Measurements from ENCODE around the gene BLOC1S5. TPM values are rescaled to one million over a fixed set of nuclear protein-coding genes. Genes with fewer than 3 reads are reported as not detected.

The BLOC1S5 gene
- total and polyA plus RNA-seq, 8 donors, result 0.29 to 31.2 (median 7.2) TPM

GRCh38 chr6:8103726-8104125 lies 39.5 kb upstream of the BLOC1S5 start:
- intact Hi-C loops (cut with DNase I; ENCODE audit: low total_unique reads), result no loop called here
- peaks cover 0 to 27% (median 0%) of the 10 kb centered on the region in 3 donors for H3K27me3 ChIP-seq
- DNase-seq, result no peak
- no peak for TF ChIP-seq EP300 (IDR thresholded peaks at IDR 0.05)
- no peak for TF ChIP-seq POLR2AphosphoS5 (IDR thresholded peaks at IDR 0.05)
- no peak for TF ChIP-seq CTCF (IDR thresholded peaks at IDR 0.05)
- H3K27ac ChIP-seq, result no peak overlapping the region
- no peak overlapping the region for H3K4me3 ChIP-seq
- H3K36me3 ChIP-seq, result no peaks in the 10 kb centered on the region
- no peaks in the 10 kb centered on the region for H3K9me3 ChIP-seq
- H3K4me1 ChIP-seq, result peaks cover 5 to 30% (median 20%) of the 10 kb centered on the region in 4 donors

GRCh38 chr6:8102122-8102958 lies 38.2 kb upstream of the BLOC1S5 start, which contains the start of gene EEF1E1:
EEF1E1 (minus strand) TSS chr6:8102548; CDS start chr6:8102521, 27 bp downstream.
- H3K27me3 ChIP-seq, result peaks cover 0 to 17% (median 0%) of the 10 kb centered on the region in 3 donors
- 1 to 3% (median 1%) methylated on average over 39 to 43 of the region's 43 CpGs for WGBS, 5 donors
- TF ChIP-seq EP300 (IDR thresholded peaks at IDR 0.05) (no peak), CTCF (IDR thresholded peaks at IDR 0.05) (no peak), POLR2AphosphoS5 (IDR thresholded peaks at IDR 0.05) (peak in 2 of 3 donors; percentile 72 to 85), POLR2A (IDR thresholded peaks at IDR 0.05) (peak in 1 of 4 donors; percentile 44)
- H3K4me1 ChIP-seq, result peaks cover 5 to 30% (median 20%) of the 10 kb centered on the region in 4 donors
- no peaks in the 10 kb centered on the region for H3K9me3 ChIP-seq
- peak within 1 kb of the TSS; percentile 70 to 98 (median 86) for H3K4me3 ChIP-seq
- peak; percentile 97 to 98 for DNase-seq
- intact Hi-C loops (cut with DNase I; ENCODE audit: low total_unique reads), result no loop called here
- peaks cover 0 to under 1% (median under 1%) of the 10 kb centered on the region in 4 donors for H3K36me3 ChIP-seq
- H3K27ac ChIP-seq, result peak within 1 kb of the TSS; percentile 69 to 88 (median 82)

GRCh38 chr6:8100159-8100854 lies 36.1 kb upstream of the BLOC1S5 start:
- WGBS, 5 donors, result 56 to 78% (median 72%) methylated on average over 8 of the region's 8 CpGs
- no peak for DNase-seq
- no peaks in the 10 kb centered on the region for H3K27me3 ChIP-seq
- intact Hi-C loops (cut with DNase I; ENCODE audit: low total_unique reads), result no loop called here
- no peak for TF ChIP-seq EP300 (IDR thresholded peaks at IDR 0.05)
- no peak for TF ChIP-seq POLR2AphosphoS5 (IDR thresholded peaks at IDR 0.05)
- TF ChIP-seq CTCF (IDR thresholded peaks at IDR 0.05), result no peak
- TF ChIP-seq POLR2A (IDR thresholded peaks at IDR 0.05), result no peak
- H3K4me3 ChIP-seq, result peak overlapping the region in 1 of 4 donors; percentile 4
- H3K4me1 ChIP-seq, result peaks cover 5 to 30% (median 20%) of the 10 kb centered on the region in 4 donors
- H3K9me3 ChIP-seq, result no peaks in the 10 kb centered on the region
- H3K27ac ChIP-seq, result no peak overlapping the region
- peaks cover 6 to 21% (median 20%) of the 10 kb centered on the region in 4 donors for H3K36me3 ChIP-seq

- no peak for DNase-seq
- H3K27ac ChIP-seq, result no peak overlapping the region
- no peaks in the 10 kb centered on the region for H3K27me3 ChIP-seq
- H3K4me3 ChIP-seq, result no peak overlapping the region
- peaks cover 0 to 2% (median 0%) of the 10 kb centered on the region in 4 donors for H3K4me1 ChIP-seq
- H3K36me3 ChIP-seq, result peaks cover 29 to 89% (median 85%) of the 10 kb centered on the region in 4 donors
- WGBS, 5 donors, result 96 to 99% (median 96%) methylated on average over 3 of the region's 3 CpGs
- intact Hi-C loops (cut with DNase I; ENCODE audit: low total_unique reads), result no loop called here
- H3K9me3 ChIP-seq, result no peaks in the 10 kb centered on the region
- TF ChIP-seq EP300 (IDR thresholded peaks at IDR 0.05) (no peak), POLR2AphosphoS5 (IDR thresholded peaks at IDR 0.05) (no peak)
Measured at GRCh38 chr6:8090650-8091049, 26.5 kb upstream of the BLOC1S5 start.

All from stomach (tissue), 9 donors.